ENCODE data around the gene ASIC2. TPM values are rescaled to one million over a fixed set of nuclear protein-coding genes. Genes with fewer than 3 reads are reported as not detected.
A peak's percentile ranks its signal among the peaks of the same experiment; 100 is the strongest.

Gene ASIC2
- total RNA-seq, 2 donors from 2014 or later = 0.48 to 1.3 TPM

- Histone ChIP-seq H3K4me1 (no peaks in the 10 kb centered on the region), H3K36me3 (no peaks in the 10 kb centered on the region), H3K27ac (no peak overlapping the region), H3K27me3 (no peaks in the 10 kb centered on the region), H3K4me3 (no peak overlapping the region), H3K9ac (ENCODE audit: low read depth in 2 of 2, low read length in 2 of 2) (no peak overlapping the region), H3K9me3 (no peaks in the 10 kb centered on the region)
- TF ChIP-seq CTCF (IDR thresholded peaks at IDR 0.05) = no peak
- no peak for DNase-seq
- intact Hi-C loops (cut with DNase I) = no loop called here
These were observed 141.5 kb downstream of the ASIC2 start for GRCh38 chr17:33151565-33151964.

- no peaks in the 10 kb centered on the region for H3K27me3 ChIP-seq
- DNase-seq = no peak
- no peak overlapping the region for H3K27ac ChIP-seq
- no peak overlapping the region for H3K4me3 ChIP-seq
- no peak for TF ChIP-seq CTCF (IDR thresholded peaks at IDR 0.05)
- H3K4me1 ChIP-seq = no peaks in the 10 kb centered on the region
- intact Hi-C loops (cut with DNase I) = no loop called here
- no peak overlapping the region for H3K9ac ChIP-seq (ENCODE audit: low read depth in 2 of 2, low read length in 2 of 2)
- H3K36me3 ChIP-seq = no peaks in the 10 kb centered on the region
- H3K9me3 ChIP-seq = no peaks in the 10 kb centered on the region
These were observed 147.2 kb downstream of the ASIC2 start for GRCh38 chr17:33145941-33146340.

- Histone ChIP-seq H3K27ac (no peak overlapping the region), H3K4me1 (no peaks in the 10 kb centered on the region), H3K9me3 (no peaks in the 10 kb centered on the region), H3K36me3 (no peaks in the 10 kb centered on the region), H3K9ac (ENCODE audit: low read depth in 2 of 2, low read length in 2 of 2) (no peak overlapping the region), H3K27me3 (no peaks in the 10 kb centered on the region), H3K4me3 (no peak overlapping the region)
- DNase-seq = no peak
- TF ChIP-seq CTCF (IDR thresholded peaks at IDR 0.05) = no peak
- intact Hi-C loops (cut with DNase I) = no loop called here
These were observed 148.3 kb downstream of the ASIC2 start for GRCh38 chr17:33144837-33145236.

- intact Hi-C loops (cut with DNase I) = no loop called here
- Histone ChIP-seq H3K9me3 (no peaks in the 10 kb centered on the region), H3K4me3 (no peak overlapping the region), H3K27me3 (no peaks in the 10 kb centered on the region), H3K9ac (ENCODE audit: low read depth in 2 of 2, low read length in 2 of 2) (no peak overlapping the region), H3K4me1 (no peaks in the 10 kb centered on the region), H3K36me3 (no peaks in the 10 kb centered on the region), H3K27ac (no peak overlapping the region)
- DNase-seq = peak; percentile 27
- TF ChIP-seq CTCF (IDR thresholded peaks at IDR 0.05) = no peak
These were observed 150.3 kb downstream of the ASIC2 start for GRCh38 chr17:33142705-33143299.

- TF ChIP-seq CTCF (IDR thresholded peaks at IDR 0.05) = no peak
- Histone ChIP-seq H3K36me3 (no peaks in the 10 kb centered on the region), H3K27ac (no peak overlapping the region), H3K9ac (ENCODE audit: low read depth in 2 of 2, low read length in 2 of 2) (no peak overlapping the region), H3K4me1 (no peaks in the 10 kb centered on the region), H3K9me3 (no peaks in the 10 kb centered on the region), H3K27me3 (no peaks in the 10 kb centered on the region), H3K4me3 (no peak overlapping the region)
- no peak for DNase-seq
- intact Hi-C loops (cut with DNase I) = no loop called here
These were observed 152.5 kb downstream of the ASIC2 start for GRCh38 chr17:33140413-33141099.
